Kidney (tissue), 14 donors: Measurements from ENCODE around the gene TMEM178A. TPM values are rescaled to one million over a fixed set of nuclear protein-coding genes. Genes with fewer than 3 reads are reported as not detected.
A peak's percentile ranks its signal among the peaks of the same experiment; 100 is the strongest.

Experiments
- DNase-seq, 5 donors: peaks; one replicate each; pipeline ENCODE4 v3.0.0-alpha.2; 2013 to 2020
- FAIRE-seq: peaks from 2 replicates; lab custom pipeline; 2012; peaks lifted over from hg19 to GRCh38; lab: Jason Lieb, UNC
- H3K27ac ChIP-seq, 2 donors: one replicate each; pipeline ENCODE4 v1.7.0; 2013; ENCODE audit warnings: low read depth in 2 of 2, low read length in 2 of 2, inconsistent platforms in 1 of 2
- H3K27me3 ChIP-seq: one replicate; pipeline ENCODE4 v1.7.1; 2013; ENCODE audit warnings: low read length, inconsistent platforms; ENCODE audit not compliant: control insufficient read depth, insufficient read depth
- H3K36me3 ChIP-seq, 3 donors: one replicate each; pipeline versions ENCODE4 v1.7.0 to v1.7.1; 2013; ENCODE audit warnings: low read length in 3 of 3, control low read depth in 1 of 3, inconsistent platforms in 1 of 3; ENCODE audit not compliant: insufficient read depth in 3 of 3, control insufficient read depth in 2 of 3
- H3K4me1 ChIP-seq, 3 donors: one replicate each; pipeline versions ENCODE4 v1.7.0 to v1.7.1; 2013; ENCODE audit warnings: low read length in 3 of 3, inconsistent platforms in 1 of 3, low read depth in 1 of 3; ENCODE audit not compliant: control insufficient read depth in 2 of 3, insufficient read depth in 2 of 3
- H3K4me3 ChIP-seq, 3 donors: one replicate each; pipeline versions ENCODE4 v1.7.0 to v1.8.1; 2013; ENCODE audit warnings: low read length in 3 of 3, control low read depth in 1 of 3, inconsistent platforms in 1 of 3
- H3K9ac ChIP-seq, 3 donors: one replicate each; pipeline versions ENCODE4 v1.7.0 to v1.7.1; 2013; ENCODE audit warnings: low read length in 3 of 3, control low read depth in 1 of 3, inconsistent platforms in 1 of 3
- H3K9me3 ChIP-seq, 3 donors: one replicate each; pipeline versions ENCODE4 v1.7.0 to v1.7.1; 2013; ENCODE audit warnings: low read length in 3 of 3, control low read depth in 1 of 3, inconsistent platforms in 1 of 3; ENCODE audit not compliant: control insufficient read depth in 2 of 3, insufficient read depth in 1 of 3
- CTCF ChIP-seq: IDR thresholded peaks from 3 replicates; pipeline ENCODE4 v1.5.1; 2012; ENCODE audit warnings: mild to moderate bottlenecking, moderate library complexity, borderline replicate concordance; ENCODE audit not compliant: insufficient read depth; ENCODE audit errors: extremely low read depth
- intact Hi-C: fragments of 100-400 bp; cut with DNase I; formaldehyde crosslinking; loops from one replicate; pipeline ENCODE4 v1.11.1; 2022
- polyA plus RNA-seq: library from polyadenylated mRNA; stranded (reverse); fragments of 350-450 nt; fragmentation: Illumina TruSeq; extraction: RNeasy Lipid Tissue Mini Kit (QIAGEN cat#74804); gene quantifications from one replicate; pipeline ENCODE4 v1.2.3, GENCODE V29; 2014; ENCODE audit warnings: low read depth, low replicate concordance; ENCODE audit not compliant: insufficient read depth
- total RNA-seq: library from RNA; stranded (reverse); fragmentation: NEBNext Ultra II Directional; extraction: Animal tissue kit (Norgen Biotek cat#: 25700); gene quantifications from one replicate; pipeline ENCODE4 v1.2.1, GENCODE V29; 2021
- donor health status: control.
- donor health status: control.
- donor health status: control.
- donor health status: control.
- donor health status: control.
- donor health status: DM: yes; HTN: yes; CAD: no.
- donor health status: Normal renal cell carcinoma (clear cell type).

The TMEM178A gene
- total and polyA plus RNA-seq, 2 donors from 2014 or later: 5.7 to 48.0 TPM

GRCh38 chr2:39732482-39732881, 66.8 kb downstream of the TMEM178A start:
- FAIRE-seq (no peak), DNase-seq (peak in 2 of 5 donors; percentile 33 to 64)
- Histone ChIP-seq H3K9ac (no peak overlapping the region), H3K9me3 (no peaks in the 10 kb centered on the region), H3K27me3 (no peaks in the 10 kb centered on the region), H3K27ac (no peak overlapping the region), H3K36me3 (peaks cover 0 to 16% (median 16%) of the 10 kb centered on the region in 3 donors), H3K4me3 (no peak overlapping the region), H3K4me1 (peaks cover 0 to 5% (median 3%) of the 10 kb centered on the region in 3 donors)
- no peak for TF ChIP-seq CTCF
- intact Hi-C loops: no loop called here

GRCh38 chr2:39733070-39733674, 67.5 kb downstream of the TMEM178A start:
- no peaks in the 10 kb centered on the region for H3K9me3 ChIP-seq
- H3K27me3 ChIP-seq: no peaks in the 10 kb centered on the region
- TF ChIP-seq CTCF: no peak
- peaks cover 0 to 5% (median 3%) of the 10 kb centered on the region in 3 donors for H3K4me1 ChIP-seq
- H3K27ac ChIP-seq: no peak overlapping the region
- FAIRE-seq (no peak), DNase-seq (no peak)
- H3K9ac ChIP-seq: no peak overlapping the region
- peaks cover 0 to 20% (median 17%) of the 10 kb centered on the region in 3 donors for H3K36me3 ChIP-seq
- H3K4me3 ChIP-seq: no peak overlapping the region
- intact Hi-C loops: no loop called here

DNA sequence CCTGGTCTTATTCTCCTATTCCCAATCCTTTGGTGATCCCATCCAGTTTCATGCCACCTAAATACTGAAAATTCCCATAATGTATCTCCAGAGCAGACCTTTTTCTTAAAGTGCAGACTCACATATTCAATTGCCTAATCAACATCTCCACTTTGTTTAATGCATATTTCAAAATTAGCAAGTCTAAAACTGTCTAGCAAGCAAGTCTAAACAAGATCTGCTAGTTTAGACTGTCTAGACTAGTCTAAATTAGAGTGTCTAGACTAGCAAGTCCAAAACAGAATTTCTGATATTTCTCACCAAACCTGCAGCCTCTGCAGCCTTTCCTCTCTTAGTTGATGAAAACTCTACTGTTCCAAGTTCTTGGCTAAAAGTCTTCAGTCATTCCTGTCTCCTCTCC, 68.7 kb downstream of the TMEM178A start:
- peaks cover 0 to 8% (median 3%) of the 10 kb centered on the region in 3 donors for H3K4me1 ChIP-seq
- no peaks in the 10 kb centered on the region for H3K27me3 ChIP-seq
- no peak overlapping the region for H3K9ac ChIP-seq
- no peak for TF ChIP-seq CTCF
- H3K4me3 ChIP-seq: no peak overlapping the region
- H3K36me3 ChIP-seq: peaks cover 0 to 20% (median 17%) of the 10 kb centered on the region in 3 donors
- DNase-seq: no peak
- intact Hi-C loops: no loop called here
- FAIRE-seq: no peak
- H3K27ac ChIP-seq: no peak overlapping the region
- H3K9me3 ChIP-seq: no peaks in the 10 kb centered on the region
